Mucosa of descending colon (tissue), 3 donors: ENCODE measurements around the gene SPDYE3. TPM values are rescaled to one million over a fixed set of nuclear protein-coding genes. Genes with fewer than 3 reads are reported as not detected.
"Not testable (repeated sequence)": the region's sequence is repeated elsewhere in the genome, so short reads cannot be mapped to it uniquely, and the experiment has no call there.

ENCODE experiments used
- ATAC-seq: fragments of 200-7000 bp; cut with Tn5 transposase; one replicate; pipeline ENCODE4 v1.9.1; 2020; ENCODE audit warnings: mild to moderate bottlenecking, moderate library complexity
- DNase-seq, 3 donors: peaks; one replicate each; pipeline ENCODE4 v3.0.0-alpha.2; 2020
- H3K36me3 ChIP-seq: fragments of 200-600 bp; one replicate; pipeline ENCODE4 v1.8.0; 2021; ENCODE audit warnings: low read depth, mild to moderate bottlenecking
- H3K4me1 ChIP-seq: fragments of 200-600 bp; one replicate; pipeline ENCODE4 v1.8.0; 2021; ENCODE audit warnings: low read depth, mild to moderate bottlenecking
- H3K4me3 ChIP-seq: fragments of 200-600 bp; one replicate; pipeline ENCODE4 v1.8.0; 2021; ENCODE audit warnings: mild to moderate bottlenecking
- H3K9me3 ChIP-seq: fragments of 200-600 bp; one replicate; pipeline ENCODE4 v1.8.0; 2021; ENCODE audit warnings: mild to moderate bottlenecking
- intact Hi-C, 2 donors: fragments of 100-400 bp; cut with DNase I in 1 of 2; cut with micrococcal nuclease in 1 of 2; formaldehyde crosslinking; loops; one replicate each; pipeline versions ENCODE4 v1.11.0 to v1.11.1; 2022; cut with DNase I, micrococcal nuclease
- total RNA-seq, 3 donors: library from RNA; stranded (reverse); fragmentation: NEBNext Ultra II Directional in 2 of 3; extraction: Animal tissue kit (Norgen Biotek cat#: 25700) in 2 of 3; gene quantifications; one replicate each; pipeline versions ENCODE4 v1.2.1 to v1.2.4, GENCODE V29; 2021 to 2023
- donor health status: DM: no; HTN: no; CAD: no; lungs with moderate emphysema.
- donor health status: DM: no; HTN: no; CAD: no.
- donor health status: DM: no; HTN: yes; CAD: no.

Gene SPDYE3
- total RNA-seq, 3 donors from 2014 or later = not detected

DNA sequence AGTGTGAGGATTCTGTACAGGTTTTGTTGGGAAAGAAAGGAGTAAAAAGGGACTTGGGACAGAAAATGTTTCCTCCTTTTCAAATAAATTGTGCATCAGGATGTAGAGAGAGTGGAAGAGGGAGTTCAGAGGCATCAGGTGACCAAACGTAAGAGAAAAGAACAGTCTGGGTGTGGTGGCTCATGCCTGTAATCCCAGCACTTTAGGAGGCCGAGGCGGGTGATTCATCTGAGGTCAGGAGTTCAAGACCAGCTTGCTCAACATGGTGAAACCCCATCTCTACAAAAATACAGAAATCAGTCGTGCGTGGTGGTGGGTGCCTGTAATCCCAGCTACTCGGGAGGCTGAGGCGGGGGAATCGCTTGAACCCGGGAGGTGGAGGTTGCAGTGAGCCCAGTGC lies 12.2 kb upstream of the SPDYE3 start:
- intact Hi-C loops, H3K4me1 ChIP-seq: not testable (repeated sequence)

DNA sequence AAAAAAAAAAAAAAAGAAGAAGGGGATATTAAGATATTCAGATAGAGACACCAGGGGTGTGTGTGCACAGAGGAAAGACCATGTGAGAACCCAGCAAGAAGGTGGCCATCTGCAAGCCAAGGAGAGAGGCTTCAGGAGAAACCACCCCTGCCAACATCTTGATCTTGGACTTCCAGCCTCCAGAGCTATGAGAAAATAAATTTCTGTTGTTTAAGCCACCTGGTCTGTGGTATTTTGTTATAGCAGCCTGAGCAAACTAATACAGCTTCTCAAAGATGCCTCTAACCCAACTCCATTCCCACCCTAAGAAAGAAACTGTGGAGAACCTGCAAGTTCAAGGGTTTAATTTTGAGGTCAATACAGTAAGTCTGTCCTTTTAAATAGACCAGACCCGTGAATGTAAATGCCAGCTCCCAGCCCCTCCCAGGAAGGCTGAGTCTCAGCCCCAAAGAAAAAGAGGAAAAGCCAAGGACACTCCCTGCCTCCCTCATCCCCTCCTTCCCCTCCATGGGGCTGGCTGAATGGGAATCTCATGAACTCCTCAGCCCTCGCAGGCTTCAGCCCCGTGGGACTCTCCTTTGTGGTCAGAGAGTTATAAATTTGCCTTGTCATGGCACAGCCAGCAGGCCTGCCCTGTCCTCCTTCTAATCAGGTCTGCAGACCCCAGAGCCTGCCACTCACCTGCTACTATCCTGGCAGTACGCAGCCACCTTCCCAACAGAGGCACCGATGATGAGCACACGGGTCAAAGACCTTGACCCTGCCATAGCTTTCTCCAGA lies 9.5 kb upstream of the SPDYE3 start:
- DNase-seq, H3K36me3 ChIP-seq, ATAC-seq, H3K9me3 ChIP-seq, H3K4me3 ChIP-seq, intact Hi-C loops, H3K4me1 ChIP-seq: not testable (repeated sequence)

More for the DNA sequence above, 12.2 kb upstream of the SPDYE3 start:
- not testable (repeated sequence) for H3K9me3 ChIP-seq, H3K4me3 ChIP-seq, H3K36me3 ChIP-seq, ATAC-seq, DNase-seq

DNA sequence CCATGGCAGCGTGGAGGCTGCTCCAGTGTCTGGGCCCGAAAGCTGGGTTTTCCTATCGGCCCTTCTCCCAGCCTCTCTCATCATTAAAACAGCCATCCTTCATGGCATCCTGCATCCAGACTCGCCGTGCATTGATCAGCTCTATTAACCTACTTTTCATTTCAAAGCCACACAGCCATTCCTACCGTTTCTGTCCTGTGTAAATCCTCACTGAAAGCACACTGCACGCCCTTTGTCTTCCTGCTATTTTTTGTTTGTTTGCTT lies 8.9 kb upstream of the SPDYE3 start:
- ATAC-seq, H3K36me3 ChIP-seq, H3K9me3 ChIP-seq, H3K4me1 ChIP-seq, H3K4me3 ChIP-seq, intact Hi-C loops, DNase-seq: not testable (repeated sequence)

DNA sequence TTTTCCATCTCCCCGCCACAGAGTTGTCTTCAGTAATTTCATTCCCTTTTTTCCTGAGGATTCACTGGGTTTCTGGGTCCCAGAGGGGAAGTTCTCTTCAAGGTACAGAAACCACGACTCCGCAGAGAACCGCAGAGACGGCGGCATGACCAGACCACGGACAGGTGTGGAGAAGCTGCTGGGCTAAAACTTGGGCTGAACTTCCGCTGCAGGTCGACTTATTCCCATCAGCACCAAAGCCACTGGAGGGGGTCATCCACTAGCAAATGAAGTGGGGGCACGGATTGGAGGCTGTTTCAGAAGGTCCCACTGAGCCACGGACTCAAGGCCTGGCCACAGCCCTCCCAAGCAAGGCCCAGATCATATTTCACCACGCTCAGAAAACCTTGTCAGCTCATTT lies 3.0 kb upstream of the SPDYE3 start:
- H3K4me3 ChIP-seq, ATAC-seq, DNase-seq, H3K36me3 ChIP-seq, intact Hi-C loops, H3K4me1 ChIP-seq, H3K9me3 ChIP-seq: not testable (repeated sequence)

DNA sequence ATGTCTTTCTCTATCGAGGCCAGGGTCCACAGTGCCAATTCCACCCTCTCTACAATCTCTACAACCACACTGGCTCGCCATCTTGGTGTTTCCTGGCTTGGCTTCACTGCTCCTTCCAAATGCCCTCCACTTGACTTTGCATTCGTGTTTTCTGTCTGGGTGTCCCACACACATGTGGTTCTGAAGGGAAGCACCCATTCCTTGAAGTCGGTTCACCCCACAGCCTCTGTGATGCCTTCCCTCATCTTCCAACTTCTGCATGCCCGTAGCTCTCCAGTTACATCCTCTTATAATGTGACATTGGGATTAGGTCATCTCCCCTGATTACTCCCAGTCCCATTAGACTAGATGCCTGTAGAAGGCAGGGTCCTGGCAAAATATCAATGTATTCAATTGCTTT lies 10.8 kb downstream of the SPDYE3 start:
- H3K4me3 ChIP-seq, intact Hi-C loops, ATAC-seq, H3K36me3 ChIP-seq, H3K9me3 ChIP-seq, H3K4me1 ChIP-seq, DNase-seq: not testable (repeated sequence)

DNA sequence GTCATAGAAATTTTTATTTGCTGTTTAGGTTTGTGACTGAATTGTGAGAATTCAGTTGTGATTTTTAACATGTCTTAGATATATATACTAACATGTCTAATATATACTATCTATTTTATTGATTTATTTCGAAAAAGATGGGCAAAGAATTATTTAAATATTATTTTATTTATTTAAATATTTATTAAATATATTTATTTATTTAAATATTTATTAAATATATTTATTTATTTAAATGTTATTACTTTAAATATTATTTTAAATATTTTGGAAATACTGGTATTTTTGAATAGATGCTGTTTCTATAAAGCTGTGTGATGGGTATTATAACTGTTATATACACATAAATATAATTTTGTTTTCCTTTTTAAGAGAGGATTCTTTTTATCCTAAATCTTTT lies 14.1 kb downstream of the SPDYE3 start:
- H3K9me3 ChIP-seq, ATAC-seq, H3K4me3 ChIP-seq, intact Hi-C loops, DNase-seq, H3K4me1 ChIP-seq, H3K36me3 ChIP-seq: not testable (repeated sequence)

DNA sequence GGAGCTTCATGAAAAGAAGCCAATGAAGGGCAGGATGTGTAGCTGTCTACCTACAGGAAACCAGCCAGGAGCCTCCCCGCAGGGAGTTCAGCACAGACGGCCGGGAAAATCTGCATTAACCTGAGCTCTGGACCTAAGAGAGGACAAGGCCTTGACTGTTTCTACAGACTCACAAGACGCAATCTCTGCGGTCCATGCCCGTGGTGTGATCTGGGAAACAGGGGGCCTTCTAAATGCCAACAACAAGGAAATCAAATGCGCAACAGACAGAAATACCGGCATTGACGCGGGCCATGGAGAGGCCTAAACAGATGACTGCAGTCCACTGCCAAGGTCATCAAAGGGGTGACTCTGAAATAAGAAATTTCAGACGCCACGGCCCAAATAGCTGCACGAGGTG lies 16.7 kb downstream of the SPDYE3 start:
- ATAC-seq, DNase-seq, H3K36me3 ChIP-seq, intact Hi-C loops, H3K4me1 ChIP-seq, H3K4me3 ChIP-seq, H3K9me3 ChIP-seq: not testable (repeated sequence)

DNA sequence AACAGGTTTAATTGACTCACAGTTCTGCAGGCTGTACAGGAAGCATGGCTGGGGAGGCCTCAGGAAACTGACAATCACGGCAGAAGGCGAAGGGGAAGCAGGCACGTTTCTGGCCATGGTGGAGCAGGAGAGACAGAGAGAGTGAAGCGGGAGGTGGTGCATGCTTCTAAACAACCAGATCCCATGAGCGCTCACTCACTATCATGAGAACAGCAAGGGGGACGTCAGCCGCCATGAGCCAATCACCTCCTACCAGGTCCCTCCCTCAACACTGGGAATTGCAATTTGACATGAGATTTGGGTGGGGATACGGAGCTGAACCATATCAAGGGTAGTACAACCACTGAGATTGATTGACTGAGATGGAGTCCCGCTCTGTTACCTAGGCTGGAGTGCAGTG lies 18.2 kb downstream of the SPDYE3 start:
- DNase-seq, intact Hi-C loops, H3K4me1 ChIP-seq, H3K4me3 ChIP-seq, H3K36me3 ChIP-seq, H3K9me3 ChIP-seq, ATAC-seq: not testable (repeated sequence)

DNA sequence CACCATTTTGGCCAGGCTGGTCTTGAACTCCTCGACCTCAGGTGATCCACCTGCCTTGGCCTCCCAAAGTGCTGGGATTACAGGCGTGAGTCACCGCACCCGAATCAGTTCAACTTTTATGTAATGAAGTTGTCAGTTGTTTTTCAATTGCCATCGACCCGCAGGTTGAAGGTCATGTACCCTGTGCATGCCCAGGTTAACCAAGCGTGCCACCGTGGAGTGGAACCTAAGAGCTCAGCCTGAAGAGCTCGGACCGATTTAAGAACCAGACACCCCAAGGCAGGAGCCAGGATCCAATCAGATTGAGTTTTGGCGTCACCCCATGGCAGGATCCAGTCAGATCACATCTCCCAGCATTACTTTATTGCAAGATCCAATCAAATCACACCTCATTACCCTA lies 19.4 kb downstream of the SPDYE3 start:
- H3K4me3 ChIP-seq, intact Hi-C loops, H3K4me1 ChIP-seq, H3K9me3 ChIP-seq, ATAC-seq, DNase-seq, H3K36me3 ChIP-seq: not testable (repeated sequence)

DNA sequence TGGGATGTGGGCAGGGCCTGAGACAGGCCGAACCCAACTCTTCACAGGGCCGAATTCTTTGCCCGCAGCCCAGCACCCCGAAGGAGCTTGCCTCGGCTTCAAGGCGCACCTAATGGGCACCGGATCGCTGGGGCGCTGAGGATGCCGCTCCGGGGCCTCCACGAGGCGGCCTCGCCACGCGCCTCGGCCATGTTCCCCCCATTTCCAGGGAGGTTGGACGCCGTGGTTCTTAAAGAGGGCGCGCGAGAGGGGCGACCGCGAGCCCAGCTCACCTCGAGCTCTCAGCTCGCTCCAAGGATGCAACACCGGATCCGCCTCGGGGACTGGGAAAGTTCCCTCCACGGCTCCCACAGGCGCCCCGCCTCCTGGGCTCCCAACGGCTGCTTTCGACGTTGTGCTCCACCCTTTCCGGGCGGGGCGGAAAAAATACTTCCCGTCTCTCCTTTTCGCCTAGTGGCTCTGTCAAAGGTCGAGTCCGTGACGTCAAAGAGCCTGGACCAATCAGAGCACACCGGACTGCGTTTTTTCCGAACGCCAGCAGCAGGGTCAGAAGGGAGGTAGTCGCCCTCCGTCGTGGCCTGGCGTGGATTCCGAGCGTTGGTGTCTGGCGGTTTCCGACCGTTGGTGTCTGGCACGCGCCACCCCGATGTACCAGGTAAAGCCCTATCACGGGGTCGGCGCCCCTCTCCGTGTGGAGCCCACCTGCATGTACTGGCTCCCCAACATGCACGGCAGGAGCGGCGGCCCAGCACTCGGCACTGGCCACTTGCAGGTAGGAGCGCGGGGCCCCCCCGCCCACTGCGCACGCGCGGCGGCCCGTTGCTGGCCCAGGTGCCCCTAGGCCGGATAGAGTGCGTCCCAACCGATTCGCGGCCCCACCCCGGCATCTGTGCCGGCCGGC lies 28.3 kb downstream of the SPDYE3 start:
- H3K9me3 ChIP-seq, H3K4me1 ChIP-seq, intact Hi-C loops, H3K36me3 ChIP-seq: not testable (repeated sequence)
- peak overlapping the region; percentile 42 for H3K4me3 ChIP-seq
- peak; percentile 92 to 95 (median 94) for DNase-seq
- ATAC-seq = peak; percentile 97

DNA sequence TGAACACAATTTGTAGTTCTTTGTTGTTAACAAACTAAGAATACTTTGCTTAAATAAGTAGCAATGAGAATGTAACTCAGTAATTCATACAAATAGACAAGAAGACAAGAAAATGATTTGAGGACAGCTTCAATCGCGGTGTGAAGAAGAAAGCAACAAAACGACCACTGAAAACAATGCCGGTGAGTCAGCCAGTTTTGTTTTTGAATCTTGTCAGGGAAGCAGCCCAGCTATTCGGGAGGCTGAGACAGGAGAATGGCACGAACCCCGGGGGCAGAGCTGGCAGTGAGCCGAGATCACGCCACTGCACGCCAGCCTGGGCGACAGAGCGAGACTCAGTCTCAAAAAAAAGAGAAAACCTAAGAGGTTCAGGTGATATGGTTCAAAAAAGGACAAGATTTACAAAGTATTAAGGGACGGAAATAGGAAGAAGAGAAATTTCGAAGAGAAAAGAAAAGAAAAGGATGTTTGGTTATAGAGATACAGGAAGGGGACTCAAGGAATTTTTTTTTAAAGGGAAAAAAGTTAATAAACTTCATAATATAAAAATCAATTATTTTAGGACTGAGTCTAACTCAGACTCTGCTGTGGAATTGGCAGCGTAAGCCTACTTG lies 30.7 kb downstream of the SPDYE3 start:
- intact Hi-C loops, H3K4me1 ChIP-seq, DNase-seq, H3K4me3 ChIP-seq, H3K36me3 ChIP-seq, ATAC-seq, H3K9me3 ChIP-seq: not testable (repeated sequence)

DNA sequence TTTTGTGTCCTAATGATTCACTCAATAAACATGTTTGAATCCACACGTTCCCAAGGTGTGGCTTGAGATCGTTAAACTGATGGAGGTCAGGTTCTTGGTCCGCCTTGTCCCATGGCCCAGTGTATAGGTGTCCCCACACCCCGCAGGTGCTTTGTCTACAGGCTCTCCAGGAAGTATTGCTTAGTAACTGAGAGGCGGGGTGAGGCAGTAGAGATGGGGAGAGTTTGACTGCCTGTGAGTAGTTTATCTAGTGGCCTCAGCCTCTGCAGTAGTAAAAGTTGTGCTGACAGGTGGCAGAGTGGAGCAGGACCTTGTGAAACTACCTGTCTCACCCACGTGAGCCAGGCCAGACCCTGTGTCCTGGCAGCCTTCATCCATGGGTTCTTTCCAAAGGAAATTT lies 33.8 kb downstream of the SPDYE3 start:
- H3K9me3 ChIP-seq, H3K4me3 ChIP-seq, H3K36me3 ChIP-seq, intact Hi-C loops, H3K4me1 ChIP-seq: not testable (repeated sequence)
- ATAC-seq (peak; percentile 94), DNase-seq (peak in 2 of 3 donors; percentile 55 to 61)
